Neural cell (in vitro differentiated cells): ENCODE measurements around the gene AHNAK.

Experiments
- CTCF ChIP-seq: fragments of 450-650 bp; IDR thresholded peaks from 2 replicates; pipeline ENCODE4 v1.5.1; 2014; ENCODE audit warnings: antibody characterized with exemption, mild to moderate bottlenecking, moderate library complexity; ENCODE audit not compliant: poor library complexity, severe bottlenecking
- EZH2 ChIP-seq: fragments of 200-600, 300-800 bp; shearing (Covaris generic), sonication (generic); IDR thresholded peaks from 2 replicates; pipeline ENCODE4 v1.6.1; 2014; ENCODE audit warnings: antibody characterized with exemption, low read length, borderline replicate concordance, mild to moderate bottlenecking; ENCODE audit not compliant: insufficient read depth, poor library complexity, severe bottlenecking
- RAD21 ChIP-seq: fragments of 450-650 bp; conservative IDR thresholded peaks from 2 replicates; pipeline ENCODE4 v1.6.1; 2014; ENCODE audit warnings: antibody characterized with exemption, mild to moderate bottlenecking, moderate library complexity
- REST ChIP-seq: IDR thresholded peaks from 2 replicates; pipeline ENCODE4 v1.6.1; 2012; ENCODE audit warnings: borderline replicate concordance

GRCh38 chr11:62497132-62497801 is 49.3 kb downstream of the AHNAK start:
- TF ChIP-seq CTCF (peak; percentile 41), REST (no peak), RAD21 (peak; percentile 51), EZH2 (no peak)
